ENCODE measurements around the gene CASP7.

The CASP7 gene

GRCh38 chr10:113739577-113739976, 59.9 kb downstream of the CASP7 start:
- TF ChIP-seq TEAD4 (IDR thresholded peaks at IDR 0.05) (no peak), REST (IDR thresholded peaks at IDR 0.05; ENCODE audit: low read depth) (no peak)
- TF ChIP-seq, protein P1, sequence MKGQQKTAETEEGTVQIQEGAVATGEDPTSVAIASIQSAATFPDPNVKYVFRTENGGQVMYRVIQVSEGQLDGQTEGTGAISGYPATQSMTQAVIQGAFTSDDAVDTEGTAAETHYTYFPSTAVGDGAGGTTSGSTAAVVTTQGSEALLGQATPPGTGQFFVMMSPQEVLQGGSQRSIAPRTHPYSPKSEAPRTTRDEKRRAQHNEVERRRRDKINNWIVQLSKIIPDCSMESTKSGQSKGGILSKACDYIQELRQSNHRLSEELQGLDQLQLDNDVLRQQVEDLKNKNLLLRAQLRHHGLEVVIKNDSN (IDR thresholded peaks at IDR 0.05): peak; percentile 53

DNA sequence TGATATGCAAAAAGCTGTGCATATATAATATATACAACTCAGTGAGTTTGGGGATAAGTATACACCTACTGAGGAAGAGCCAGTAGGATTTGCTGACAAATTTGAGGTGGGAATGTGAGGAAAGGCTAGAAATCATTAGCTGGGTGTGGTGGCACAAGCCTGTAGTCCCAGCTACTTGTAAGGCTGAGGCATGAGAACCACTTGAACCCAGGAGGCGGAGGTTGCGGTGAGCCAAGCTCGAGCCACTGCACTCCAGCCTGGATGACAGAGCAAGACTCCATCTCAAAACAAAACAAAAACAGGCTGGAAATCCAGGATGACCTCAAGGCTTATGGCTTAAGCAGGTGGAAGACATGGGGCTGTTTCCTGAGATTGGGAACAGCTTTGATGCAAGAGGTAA, 61.1 kb downstream of the CASP7 start:
- TF ChIP-seq CEBPB (IDR thresholded peaks at IDR 0.05): no peak
- TF ChIP-seq, protein P1 (IDR thresholded peaks at IDR 0.05): no peak
- no peak for TF ChIP-seq TEAD4 (IDR thresholded peaks at IDR 0.05)
- TF ChIP-seq TCF12 (IDR thresholded peaks at IDR 0.05; ENCODE audit: low read depth): no peak
- TF ChIP-seq, protein P2, sequence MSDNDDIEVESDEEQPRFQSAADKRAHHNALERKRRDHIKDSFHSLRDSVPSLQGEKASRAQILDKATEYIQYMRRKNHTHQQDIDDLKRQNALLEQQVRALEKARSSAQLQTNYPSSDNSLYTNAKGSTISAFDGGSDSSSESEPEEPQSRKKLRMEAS (IDR thresholded peaks at IDR 0.05): no peak
- no peak for TF ChIP-seq REST (IDR thresholded peaks at IDR 0.05; ENCODE audit: low read depth)
- no peak for TF ChIP-seq TAF1 (IDR thresholded peaks at IDR 0.05; ENCODE audit: low read depth)
- no peak for TF ChIP-seq ZBTB7A (IDR thresholded peaks at IDR 0.05; ENCODE audit: low read depth)
- TF ChIP-seq CREB1 (IDR thresholded peaks at IDR 0.05; ENCODE audit: low read depth): no peak
- no peak for TF ChIP-seq FOXM1 (IDR thresholded peaks at IDR 0.05; ENCODE audit: borderline replicate concordance, low read depth)
- no peak for TF ChIP-seq EGR1 (IDR thresholded peaks at IDR 0.05)
- no peak for TF ChIP-seq YY1 (IDR thresholded peaks at IDR 0.05; ENCODE audit: low read depth)
- TF ChIP-seq EP300 (IDR thresholded peaks at IDR 0.05; ENCODE audit: borderline replicate concordance): no peak
- TF ChIP-seq NFIC (IDR thresholded peaks at IDR 0.05): no peak
- TF ChIP-seq RAD21 (IDR thresholded peaks at IDR 0.05; ENCODE audit: low read depth): no peak

GRCh38 chr10:113742466-113742865, 62.8 kb downstream of the CASP7 start:
- TF ChIP-seq FOXM1 (IDR thresholded peaks at IDR 0.05; ENCODE audit: borderline replicate concordance, low read depth) (no peak), EGR1 (IDR thresholded peaks at IDR 0.05) (no peak), NFIC (IDR thresholded peaks at IDR 0.05) (no peak), YY1 (IDR thresholded peaks at IDR 0.05; ENCODE audit: low read depth) (no peak), TEAD4 (IDR thresholded peaks at IDR 0.05) (no peak), REST (IDR thresholded peaks at IDR 0.05; ENCODE audit: low read depth) (no peak; the same call in 1 of the 2 replicates), CREB1 (IDR thresholded peaks at IDR 0.05; ENCODE audit: low read depth) (no peak), ZBTB7A (IDR thresholded peaks at IDR 0.05; ENCODE audit: low read depth) (no peak), TCF12 (IDR thresholded peaks at IDR 0.05; ENCODE audit: low read depth) (no peak), CEBPB (IDR thresholded peaks at IDR 0.05) (no peak), TAF1 (IDR thresholded peaks at IDR 0.05; ENCODE audit: low read depth) (no peak), EP300 (IDR thresholded peaks at IDR 0.05; ENCODE audit: borderline replicate concordance) (no peak), RAD21 (IDR thresholded peaks at IDR 0.05; ENCODE audit: low read depth) (no peak)
- TF ChIP-seq, protein P2 (IDR thresholded peaks at IDR 0.05): no peak
- TF ChIP-seq, protein P1 (IDR thresholded peaks at IDR 0.05): no peak

- no peak for TF ChIP-seq TAF1 (IDR thresholded peaks at IDR 0.05; ENCODE audit: low read depth)
- TF ChIP-seq REST (IDR thresholded peaks at IDR 0.05; ENCODE audit: low read depth): no peak
- no peak for TF ChIP-seq CREB1 (IDR thresholded peaks at IDR 0.05; ENCODE audit: low read depth)
Observed at GRCh38 chr10:113743594-113743993, 63.9 kb downstream of the CASP7 start.
